ENCODE data around the gene AMT. TPM values are rescaled to one million over a fixed set of nuclear protein-coding genes. Genes with fewer than 3 reads are reported as not detected.

Gene AMT
- total and polyA plus RNA-seq, 2 experiments from 2014 or later = 32.8 to 35.6 TPM

DNA sequence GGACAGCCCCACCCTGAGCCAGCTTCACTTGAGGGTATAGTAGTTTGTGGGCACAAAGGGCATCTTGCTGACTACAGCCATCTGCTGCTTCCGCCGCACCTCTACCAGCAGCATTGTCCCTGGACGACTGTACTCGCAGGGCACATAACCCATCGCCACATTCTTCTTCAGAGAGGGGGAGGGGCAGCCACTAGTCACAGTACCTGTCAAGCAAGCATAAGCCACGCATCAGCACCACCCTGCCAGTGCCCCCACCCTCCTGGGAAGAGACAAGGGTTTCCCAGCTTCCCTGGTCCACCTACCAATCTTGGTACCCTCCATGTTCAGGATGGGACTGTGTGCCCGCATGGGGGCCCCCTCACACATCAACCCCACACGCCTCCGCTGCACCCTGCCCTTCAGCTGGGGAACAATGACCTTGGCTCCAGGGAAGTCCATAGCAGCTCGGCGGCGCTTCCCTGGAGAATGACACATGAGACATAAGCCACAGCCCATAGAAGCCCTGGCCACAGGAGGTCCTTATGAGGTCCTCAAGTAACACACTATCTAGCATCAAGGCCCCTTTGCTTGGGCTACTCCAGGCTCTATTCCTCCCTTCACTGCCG lies 4.7 kb downstream of the AMT start:
- Mint-ChIP-seq H3K9me3 (no peaks in the 10 kb centered on the region), H3K36me3 (ENCODE audit: low read depth) (peaks cover 33% of the 10 kb centered on the region), H3K4me1 (peaks cover 20% of the 10 kb centered on the region), H3K27me3 (ENCODE audit: insufficient read depth, low read depth, poor library complexity) (peaks cover 16% of the 10 kb centered on the region), H3K27ac (peak overlapping the region; percentile 89), H3K4me3 (no peak overlapping the region)
- H3K27ac ChIP-seq (ENCODE audit: low read depth) = no peak overlapping the region; the same call in 1 of the 2 replicates
- no peaks in the 10 kb centered on the region for H4K20me1 ChIP-seq (replicated peaks; ENCODE audit: insufficient read depth)
- peaks cover 6% of the 10 kb centered on the region; the same call in 1 of the 2 replicates for H3K79me2 ChIP-seq (replicated peaks; ENCODE audit: insufficient read depth)
- no peak overlapping the region; the same call in 1 of the 2 replicates for H3K4me2 ChIP-seq
- no peaks in the 10 kb centered on the region for H3K27me3 ChIP-seq (ENCODE audit: insufficient read depth)
- no peak overlapping the region for H2AFZ ChIP-seq
- H3F3A ChIP-seq (replicated peaks; ENCODE audit: low read depth) = peaks cover 14% of the 10 kb centered on the region
- peaks cover 7% of the 10 kb centered on the region for H3K4me1 ChIP-seq (ENCODE audit: insufficient read depth)
- no peak for TF ChIP-seq ZNF114 (CRISPR knock-in tag; IDR thresholded peaks at IDR 0.05)
- TF ChIP-seq ZNF331 (CRISPR knock-in tag; IDR thresholded peaks at IDR 0.05; ENCODE audit: low read depth) = no peak
- TF ChIP-seq STAT1 (IDR thresholded peaks at IDR 0.05; ENCODE audit: unreplicated experiment) = no peak
- TF ChIP-seq JUNB (IDR thresholded peaks at IDR 0.05; ENCODE audit: unreplicated experiment) = no peak
- no peak for TF ChIP-seq NANOG (IDR thresholded peaks at IDR 0.05; ENCODE audit: borderline replicate concordance)
- H3K4me3 ChIP-seq = no peak overlapping the region
- H3K36me3 ChIP-seq (ENCODE audit: insufficient read depth) = no peaks in the 10 kb centered on the region
- no peak for ATAC-seq
- DNase-seq (ENCODE audit: low spot score) = peak; percentile 27
- no peaks in the 10 kb centered on the region for H3K9me2 ChIP-seq (ENCODE audit: insufficient read depth)

DNA sequence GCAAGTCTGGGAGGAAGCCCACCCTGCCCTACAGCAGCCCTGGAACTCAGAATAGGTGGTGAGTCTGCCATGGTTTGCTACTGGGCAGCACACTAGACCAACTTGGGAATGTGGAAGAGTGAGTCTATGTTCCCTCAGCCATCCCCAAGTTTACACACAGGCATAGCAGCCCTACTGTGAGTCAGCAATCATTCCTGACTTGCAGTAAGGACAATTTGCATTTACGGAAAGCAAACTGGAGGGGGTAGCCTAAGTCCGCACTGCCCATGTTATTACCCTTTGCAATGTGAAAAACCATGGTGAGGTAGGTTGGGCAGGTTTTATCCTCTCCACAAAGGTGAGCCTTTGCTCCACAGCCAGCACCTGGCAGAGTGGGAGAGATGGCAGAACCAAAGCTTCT lies 5.4 kb downstream of the AMT start:
- Mint-ChIP-seq H3K36me3 (ENCODE audit: low read depth) (peaks cover 33% of the 10 kb centered on the region), H3K9me3 (no peaks in the 10 kb centered on the region), H3K4me1 (peaks cover 19% of the 10 kb centered on the region), H3K4me3 (no peak overlapping the region), H3K27ac (peak overlapping the region; percentile 89; the same call in 1 of the 2 replicates), H3K27me3 (ENCODE audit: insufficient read depth, low read depth, poor library complexity) (peaks cover 11% of the 10 kb centered on the region)
- no peak overlapping the region for H3K4me3 ChIP-seq
- no peaks in the 10 kb centered on the region for H4K20me1 ChIP-seq (replicated peaks; ENCODE audit: insufficient read depth)
- TF ChIP-seq EZH2phosphoT487 (IDR thresholded peaks at IDR 0.05; ENCODE audit: unreplicated experiment) (no peak), ZNF331 (CRISPR knock-in tag; IDR thresholded peaks at IDR 0.05; ENCODE audit: low read depth) (no peak), EZH2 (IDR thresholded peaks at IDR 0.05; ENCODE audit: low read depth, unreplicated experiment) (no peak)
- TF ChIP-seq, protein P1, sequence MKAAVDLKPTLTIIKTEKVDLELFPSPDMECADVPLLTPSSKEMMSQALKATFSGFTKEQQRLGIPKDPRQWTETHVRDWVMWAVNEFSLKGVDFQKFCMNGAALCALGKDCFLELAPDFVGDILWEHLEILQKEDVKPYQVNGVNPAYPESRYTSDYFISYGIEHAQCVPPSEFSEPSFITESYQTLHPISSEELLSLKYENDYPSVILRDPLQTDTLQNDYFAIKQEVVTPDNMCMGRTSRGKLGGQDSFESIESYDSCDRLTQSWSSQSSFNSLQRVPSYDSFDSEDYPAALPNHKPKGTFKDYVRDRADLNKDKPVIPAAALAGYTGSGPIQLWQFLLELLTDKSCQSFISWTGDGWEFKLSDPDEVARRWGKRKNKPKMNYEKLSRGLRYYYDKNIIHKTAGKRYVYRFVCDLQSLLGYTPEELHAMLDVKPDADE (IDR thresholded peaks at IDR 0.05) = no peak
- H3K36me3 ChIP-seq (ENCODE audit: insufficient read depth) = no peaks in the 10 kb centered on the region
- H3K4me1 ChIP-seq (ENCODE audit: insufficient read depth) = peaks cover 7% of the 10 kb centered on the region
- 0 out of 2 replicates have a peak overlapping the region, but pooled peaks have one; percentile 50 for H3K27ac ChIP-seq (ENCODE audit: low read depth)
- no peaks in the 10 kb centered on the region for H3K27me3 ChIP-seq (ENCODE audit: insufficient read depth)
- DNase-seq (ENCODE audit: low spot score) = no peak
- H3K9me2 ChIP-seq (ENCODE audit: insufficient read depth) = no peaks in the 10 kb centered on the region
- no peak overlapping the region for H3K4me2 ChIP-seq
- H3K79me2 ChIP-seq (replicated peaks; ENCODE audit: insufficient read depth) = peaks cover 6% of the 10 kb centered on the region; the same call in 1 of the 2 replicates
- peaks cover 14% of the 10 kb centered on the region for H3F3A ChIP-seq (replicated peaks; ENCODE audit: low read depth)
- no peak overlapping the region for H2AFZ ChIP-seq
- no peak for ATAC-seq

Data from GM23338 (cell line).